Ovary (tissue), 3 donors: ENCODE data around the gene CDYL2.

Experiments used
- EP300 ChIP-seq: sonication (generic); formaldehyde crosslinking; IDR thresholded peaks from one replicate; pipeline ENCODE4 v1.6.1; 2017; ENCODE audit warnings: antibody characterized with exemption
- TF ChIP-seq, protein P1 (sequence below), 3 donors: fragments of 450-650 bp in 2 of 3; fragments of 200-600 bp in 1 of 3; IDR thresholded peaks; one replicate each; pipeline versions ENCODE4 v1.5.1 to v1.8.0; 2016 to 2022; ENCODE audit warnings: antibody characterized with exemption in 3 of 3, mild to moderate bottlenecking in 1 of 3
- donor health status: DM: no; HTN: no; CAD: no.

DNA sequence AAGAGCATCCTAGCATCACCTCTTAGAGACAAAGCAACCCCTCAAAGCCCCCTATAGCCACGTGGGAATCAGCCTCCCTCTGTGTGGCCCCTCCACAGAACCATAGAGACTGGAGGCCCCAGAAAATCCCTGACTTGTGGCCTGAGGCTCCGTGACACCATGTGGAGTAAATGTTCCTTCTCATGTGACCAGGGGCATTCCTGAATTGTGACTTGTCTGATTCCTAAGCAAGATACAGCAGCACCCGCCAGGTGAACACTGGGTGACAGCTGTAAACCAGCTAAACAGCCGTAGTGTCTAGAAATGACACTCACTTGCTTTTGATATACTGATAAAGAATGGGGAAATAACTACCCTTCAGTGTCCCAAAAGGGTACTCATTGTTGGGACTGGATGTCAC is 184.6 kb downstream of the CDYL2 start:
- TF ChIP-seq EP300: no peak
- TF ChIP-seq, protein P1, sequence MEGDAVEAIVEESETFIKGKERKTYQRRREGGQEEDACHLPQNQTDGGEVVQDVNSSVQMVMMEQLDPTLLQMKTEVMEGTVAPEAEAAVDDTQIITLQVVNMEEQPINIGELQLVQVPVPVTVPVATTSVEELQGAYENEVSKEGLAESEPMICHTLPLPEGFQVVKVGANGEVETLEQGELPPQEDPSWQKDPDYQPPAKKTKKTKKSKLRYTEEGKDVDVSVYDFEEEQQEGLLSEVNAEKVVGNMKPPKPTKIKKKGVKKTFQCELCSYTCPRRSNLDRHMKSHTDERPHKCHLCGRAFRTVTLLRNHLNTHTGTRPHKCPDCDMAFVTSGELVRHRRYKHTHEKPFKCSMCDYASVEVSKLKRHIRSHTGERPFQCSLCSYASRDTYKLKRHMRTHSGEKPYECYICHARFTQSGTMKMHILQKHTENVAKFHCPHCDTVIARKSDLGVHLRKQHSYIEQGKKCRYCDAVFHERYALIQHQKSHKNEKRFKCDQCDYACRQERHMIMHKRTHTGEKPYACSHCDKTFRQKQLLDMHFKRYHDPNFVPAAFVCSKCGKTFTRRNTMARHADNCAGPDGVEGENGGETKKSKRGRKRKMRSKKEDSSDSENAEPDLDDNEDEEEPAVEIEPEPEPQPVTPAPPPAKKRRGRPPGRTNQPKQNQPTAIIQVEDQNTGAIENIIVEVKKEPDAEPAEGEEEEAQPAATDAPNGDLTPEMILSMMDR (IDR thresholded peaks at IDR 0.05): no peak
